ENCODE results near the gene HS6ST2.

HS6ST2 gene

DNA sequence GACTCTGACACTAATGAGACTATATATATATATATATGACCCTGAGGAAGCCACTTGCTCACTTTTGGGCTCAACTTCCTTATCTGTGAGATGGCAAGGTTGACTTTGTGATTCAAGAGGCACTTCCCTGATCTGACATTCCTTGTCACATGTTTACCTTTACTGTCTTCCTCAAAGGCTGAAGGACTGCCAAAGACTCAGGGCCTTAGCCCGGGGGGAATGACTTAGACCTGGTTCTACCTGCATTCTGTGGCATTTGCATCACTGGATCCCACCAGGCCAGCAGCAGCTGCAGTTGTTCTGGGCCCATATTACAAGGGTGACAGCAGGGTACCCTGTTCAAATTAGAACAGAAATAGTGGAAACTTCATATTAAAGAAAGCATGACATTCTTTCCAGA lies 3.1 kb upstream of the HS6ST2 start:
- in situ Hi-C loops (cut with HindIII; ENCODE audit: low sequenced_read_pairs), result no loop called here
- TF ChIP-seq, protein P1, sequence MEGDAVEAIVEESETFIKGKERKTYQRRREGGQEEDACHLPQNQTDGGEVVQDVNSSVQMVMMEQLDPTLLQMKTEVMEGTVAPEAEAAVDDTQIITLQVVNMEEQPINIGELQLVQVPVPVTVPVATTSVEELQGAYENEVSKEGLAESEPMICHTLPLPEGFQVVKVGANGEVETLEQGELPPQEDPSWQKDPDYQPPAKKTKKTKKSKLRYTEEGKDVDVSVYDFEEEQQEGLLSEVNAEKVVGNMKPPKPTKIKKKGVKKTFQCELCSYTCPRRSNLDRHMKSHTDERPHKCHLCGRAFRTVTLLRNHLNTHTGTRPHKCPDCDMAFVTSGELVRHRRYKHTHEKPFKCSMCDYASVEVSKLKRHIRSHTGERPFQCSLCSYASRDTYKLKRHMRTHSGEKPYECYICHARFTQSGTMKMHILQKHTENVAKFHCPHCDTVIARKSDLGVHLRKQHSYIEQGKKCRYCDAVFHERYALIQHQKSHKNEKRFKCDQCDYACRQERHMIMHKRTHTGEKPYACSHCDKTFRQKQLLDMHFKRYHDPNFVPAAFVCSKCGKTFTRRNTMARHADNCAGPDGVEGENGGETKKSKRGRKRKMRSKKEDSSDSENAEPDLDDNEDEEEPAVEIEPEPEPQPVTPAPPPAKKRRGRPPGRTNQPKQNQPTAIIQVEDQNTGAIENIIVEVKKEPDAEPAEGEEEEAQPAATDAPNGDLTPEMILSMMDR (IDR thresholded peaks at IDR 0.05; ENCODE audit: low read depth, low read length), result no peak
- no peak overlapping the region for H3K4me3 ChIP-seq (ENCODE audit: low read depth, low read length)
- no peak for DNase-seq (ENCODE audit: low read depth, low spot score)

DNA sequence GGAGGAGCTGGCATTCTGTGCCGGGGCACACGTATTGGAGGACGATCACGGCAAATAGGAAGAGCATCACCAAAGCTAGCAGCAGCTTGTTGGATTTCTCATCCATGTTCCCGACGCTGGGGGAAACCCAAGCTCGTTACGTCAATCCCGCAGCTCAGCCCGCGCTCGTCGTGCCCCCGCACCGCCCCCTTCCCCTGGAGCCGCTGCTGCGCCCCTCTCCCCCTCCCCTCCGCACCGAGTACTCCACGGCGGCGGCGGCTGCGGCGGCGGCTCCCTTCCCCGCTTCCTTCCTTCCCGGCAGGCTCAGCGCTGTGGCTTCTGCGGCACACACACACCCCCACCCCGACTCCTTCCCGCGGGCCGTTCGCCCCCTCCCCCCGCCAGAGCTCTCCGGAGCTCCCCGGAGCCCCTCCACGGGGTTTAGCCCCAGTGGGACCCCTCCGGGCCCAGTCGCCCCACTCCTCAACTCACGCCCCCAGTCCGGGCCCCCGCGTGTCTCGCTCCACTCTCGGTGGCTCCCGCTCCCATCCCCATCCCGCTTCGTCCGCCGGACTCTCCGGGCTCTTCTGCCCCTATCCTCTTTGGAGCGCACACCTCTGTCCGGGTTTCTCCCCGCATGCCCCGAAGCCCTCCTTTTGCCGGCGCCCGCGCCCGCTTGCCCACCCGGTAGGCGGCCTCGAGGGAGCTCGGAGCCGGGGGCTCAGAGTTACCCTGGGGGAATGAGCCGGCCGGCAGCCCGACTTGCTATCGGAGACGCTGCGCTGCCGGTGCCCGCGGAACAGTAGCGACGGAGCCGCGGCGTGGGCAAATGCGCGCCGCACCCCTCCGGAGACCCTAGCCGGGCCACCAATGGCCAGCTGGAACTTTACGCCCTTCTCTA lies 978 bp downstream of the HS6ST2 start:
- no peak for DNase-seq (ENCODE audit: low read depth, low spot score)
- in situ Hi-C loops (cut with HindIII; ENCODE audit: low sequenced_read_pairs), result no loop called here
- TF ChIP-seq, protein P1 (IDR thresholded peaks at IDR 0.05; ENCODE audit: low read depth, low read length), result no peak
- H3K4me3 ChIP-seq (ENCODE audit: low read depth, low read length), result peak overlapping the region; percentile 35

DNA sequence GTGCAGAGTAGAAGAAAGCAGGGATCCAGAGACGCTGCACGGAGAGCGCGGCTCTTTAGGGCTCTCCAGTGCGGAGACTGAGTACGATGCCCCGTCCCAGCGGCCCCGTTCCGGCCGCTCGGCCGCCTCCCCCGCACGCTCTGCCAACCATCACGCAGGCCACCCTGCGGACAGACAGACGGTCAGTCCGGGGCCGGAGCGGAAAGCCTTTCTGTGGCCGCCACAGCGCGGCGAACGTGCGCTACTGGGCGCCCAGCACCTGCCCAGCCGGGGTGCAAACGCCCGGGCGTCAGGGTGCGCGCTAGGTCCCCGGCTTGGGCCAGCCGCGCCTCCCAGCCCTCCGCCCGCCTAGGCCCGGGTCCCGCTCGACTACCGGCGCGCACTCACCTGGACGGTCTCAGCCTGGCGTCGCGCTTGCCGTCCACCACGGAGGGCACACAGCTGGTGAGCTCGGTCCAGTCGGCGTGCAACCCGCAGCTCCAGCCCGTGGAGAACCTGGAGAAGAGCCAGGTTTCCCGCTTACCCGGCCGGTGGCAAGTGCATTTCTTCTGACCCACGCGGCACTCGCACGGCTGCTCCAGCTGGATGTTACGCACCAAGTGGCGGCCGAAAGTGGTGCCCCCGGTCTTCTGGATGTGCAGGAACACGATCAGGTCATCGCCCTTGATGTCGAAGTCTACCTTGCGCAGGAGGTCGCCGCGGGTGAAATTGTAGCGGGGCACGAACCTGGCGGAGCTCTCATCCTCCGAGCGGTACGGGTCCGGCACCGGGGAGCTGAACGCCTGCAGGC lies 1.8 kb downstream of the HS6ST2 start:
- no peak for DNase-seq (ENCODE audit: low read depth, low spot score)
- peak overlapping the region; percentile 35 for H3K4me3 ChIP-seq (ENCODE audit: low read depth, low read length)
- TF ChIP-seq, protein P1 (IDR thresholded peaks at IDR 0.05; ENCODE audit: low read depth, low read length), result no peak
- in situ Hi-C loops (cut with HindIII; ENCODE audit: low sequenced_read_pairs), result no loop called here

DNA sequence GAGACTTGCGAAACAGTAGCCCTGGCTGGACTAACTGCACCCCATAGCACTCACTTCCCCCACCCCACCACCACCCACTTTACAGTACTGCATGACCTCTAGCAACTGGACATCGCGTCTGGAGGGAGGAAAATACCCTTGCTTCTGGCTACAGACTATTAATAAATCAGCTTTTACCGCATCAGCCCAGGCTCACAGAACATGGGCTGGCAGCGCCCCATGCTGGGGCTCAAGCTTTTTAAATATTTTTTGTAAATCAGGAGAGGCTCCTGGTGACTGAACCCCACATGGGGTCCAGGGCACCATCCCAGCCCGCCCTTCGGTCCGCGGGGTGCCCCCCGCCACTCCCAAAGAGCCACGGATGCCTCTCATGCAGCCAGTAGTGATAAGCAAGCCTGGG lies 2.7 kb downstream of the HS6ST2 start:
- in situ Hi-C loops (cut with HindIII; ENCODE audit: low sequenced_read_pairs), result no loop called here
- no peak for DNase-seq (ENCODE audit: low read depth, low spot score)
- TF ChIP-seq, protein P1 (IDR thresholded peaks at IDR 0.05; ENCODE audit: low read depth, low read length), result no peak
- H3K4me3 ChIP-seq (ENCODE audit: low read depth, low read length), result no peak overlapping the region

DNA sequence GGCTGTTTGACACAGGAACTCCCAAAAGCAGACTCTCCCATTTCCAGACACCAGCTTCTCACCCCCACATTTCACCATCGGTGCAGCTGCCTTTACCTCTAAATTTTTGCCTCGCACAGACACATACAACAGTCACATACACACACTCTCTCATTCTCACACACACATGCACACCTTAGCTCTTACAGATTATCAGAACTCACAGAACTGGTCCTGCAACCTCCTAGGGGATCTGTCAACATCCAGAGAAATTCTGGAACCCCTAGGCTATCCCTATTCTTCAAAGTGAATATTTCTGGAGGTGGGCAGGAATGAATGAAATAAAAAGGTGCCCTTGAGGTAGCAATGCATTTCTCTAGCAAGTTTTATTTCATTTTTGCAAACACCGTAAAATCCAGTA lies 4.1 kb downstream of the HS6ST2 start:
- no peak for DNase-seq (ENCODE audit: low read depth, low spot score)
- in situ Hi-C loops (cut with HindIII; ENCODE audit: low sequenced_read_pairs), result no loop called here
- H3K4me3 ChIP-seq (ENCODE audit: low read depth, low read length), result no peak overlapping the region
- TF ChIP-seq, protein P1 (IDR thresholded peaks at IDR 0.05; ENCODE audit: low read depth, low read length), result no peak

DNA sequence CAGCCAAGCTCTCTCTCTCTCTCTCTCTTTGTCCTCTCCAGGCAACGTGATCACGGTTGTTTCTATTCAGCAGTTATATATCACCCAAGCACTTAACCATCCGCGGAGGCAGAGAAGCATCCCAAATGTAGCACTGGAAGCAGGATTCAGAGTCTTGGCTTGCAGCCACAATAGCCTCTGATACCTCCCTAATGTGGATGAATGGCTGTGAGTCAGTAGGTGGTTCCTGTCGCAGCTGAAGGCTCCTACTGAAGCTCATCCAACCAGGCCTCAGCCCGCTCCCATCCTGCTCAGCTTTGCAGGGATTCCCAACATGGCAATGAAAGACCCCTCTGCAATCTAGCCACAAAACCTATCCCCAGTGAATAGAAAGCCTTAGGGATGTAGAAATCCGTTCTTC lies 5.1 kb downstream of the HS6ST2 start:
- no peak for DNase-seq (ENCODE audit: low read depth, low spot score)
- no peak overlapping the region for H3K4me3 ChIP-seq (ENCODE audit: low read depth, low read length)
- in situ Hi-C loops (cut with HindIII; ENCODE audit: low sequenced_read_pairs), result no loop called here
- TF ChIP-seq, protein P1 (IDR thresholded peaks at IDR 0.05; ENCODE audit: low read depth, low read length), result no peak
